H1 (cell line): Measurements from ENCODE around the gene WAC.

ENCODE experiments used
- EP300 ChIP-seq, 2 experiments: IDR thresholded peaks; 1 replicate in 1 of 2; 2 replicates in 1 of 2; pipeline ENCODE4 v1.6.1; 2011 to 2012; ENCODE audit warnings: low read depth in 2 of 2, low read length in 2 of 2, mild to moderate bottlenecking in 2 of 2, borderline replicate concordance in 1 of 2, inconsistent platforms in 1 of 2, moderate library complexity in 1 of 2
- JUN ChIP-seq: IDR thresholded peaks from 2 replicates; pipeline ENCODE4 v1.6.1; 2011; ENCODE audit warnings: low read depth, mild to moderate bottlenecking, improper control_type of control experiment, low read length
- JUND ChIP-seq: IDR thresholded peaks from 2 replicates; pipeline ENCODE4 v1.6.1; 2011; ENCODE audit warnings: mild to moderate bottlenecking, improper control_type of control experiment, low read length
- SIRT6 ChIP-seq: IDR thresholded peaks from one replicate; pipeline ENCODE4 v1.7.1; 2012; ENCODE audit warnings: low read length, inconsistent platforms
- ZNF274 ChIP-seq: IDR thresholded peaks from 2 replicates; pipeline ENCODE4 v1.7.0; 2012; ENCODE audit warnings: low read length, borderline replicate concordance; ENCODE audit errors: extremely low read depth
- TF ChIP-seq, protein P1 (sequence below), 3 experiments: IDR thresholded peaks; 1 replicate in 2 of 3; 2 replicates in 1 of 3; pipeline versions ENCODE4 v1.5.1 to v1.6.1; 2011; ENCODE audit warnings: low read length in 3 of 3, mild to moderate bottlenecking in 3 of 3, inconsistent platforms in 2 of 3, low read depth in 1 of 3, moderate library complexity in 1 of 3; ENCODE audit not compliant: insufficient read depth in 1 of 3; ENCODE audit errors: control extremely low read depth in 1 of 3
- TF ChIP-seq, protein P2 (sequence below): IDR thresholded peaks from 2 replicates; pipeline ENCODE4 v1.6.1; 2011; ENCODE audit warnings: low read length, improper control_type of control experiment
- TF ChIP-seq, protein P3 (sequence below): IDR thresholded peaks from 2 replicates; pipeline ENCODE4 v1.6.1; 2012; ENCODE audit warnings: inconsistent platforms

DNA sequence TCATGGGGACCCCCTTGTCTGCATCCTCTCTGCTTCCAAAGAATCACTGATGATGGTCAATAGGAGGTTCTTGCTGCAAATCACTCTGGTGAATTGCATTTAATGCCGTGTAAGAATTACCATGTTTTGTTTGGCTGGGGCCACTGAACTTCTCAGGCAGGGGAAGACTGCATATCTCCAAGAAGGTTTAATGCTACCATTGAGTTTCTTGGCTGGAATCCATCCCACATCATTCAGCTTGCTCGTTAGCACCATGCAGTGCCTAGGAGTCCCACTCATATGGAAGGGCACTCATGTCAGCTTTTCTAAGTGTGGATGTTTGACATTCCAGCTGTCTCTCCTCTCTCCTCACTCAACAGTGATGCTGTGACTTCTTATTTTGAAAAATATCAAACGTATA, 94.2 kb downstream of the WAC start:
- TF ChIP-seq, protein P1, sequence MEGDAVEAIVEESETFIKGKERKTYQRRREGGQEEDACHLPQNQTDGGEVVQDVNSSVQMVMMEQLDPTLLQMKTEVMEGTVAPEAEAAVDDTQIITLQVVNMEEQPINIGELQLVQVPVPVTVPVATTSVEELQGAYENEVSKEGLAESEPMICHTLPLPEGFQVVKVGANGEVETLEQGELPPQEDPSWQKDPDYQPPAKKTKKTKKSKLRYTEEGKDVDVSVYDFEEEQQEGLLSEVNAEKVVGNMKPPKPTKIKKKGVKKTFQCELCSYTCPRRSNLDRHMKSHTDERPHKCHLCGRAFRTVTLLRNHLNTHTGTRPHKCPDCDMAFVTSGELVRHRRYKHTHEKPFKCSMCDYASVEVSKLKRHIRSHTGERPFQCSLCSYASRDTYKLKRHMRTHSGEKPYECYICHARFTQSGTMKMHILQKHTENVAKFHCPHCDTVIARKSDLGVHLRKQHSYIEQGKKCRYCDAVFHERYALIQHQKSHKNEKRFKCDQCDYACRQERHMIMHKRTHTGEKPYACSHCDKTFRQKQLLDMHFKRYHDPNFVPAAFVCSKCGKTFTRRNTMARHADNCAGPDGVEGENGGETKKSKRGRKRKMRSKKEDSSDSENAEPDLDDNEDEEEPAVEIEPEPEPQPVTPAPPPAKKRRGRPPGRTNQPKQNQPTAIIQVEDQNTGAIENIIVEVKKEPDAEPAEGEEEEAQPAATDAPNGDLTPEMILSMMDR (IDR thresholded peaks at IDR 0.05; ENCODE audit: control extremely low read depth in 1 of 3, insufficient read depth in 1 of 3, low read depth in 1 of 3, low read length in 3 of 3), result no peak
- TF ChIP-seq ZNF274, result no peak
- TF ChIP-seq EP300 (IDR thresholded peaks at IDR 0.05; ENCODE audit: borderline replicate concordance in 1 of 2, low read depth in 2 of 2, low read length in 2 of 2), result no peak
- TF ChIP-seq SIRT6, result no peak
- TF ChIP-seq JUN, result no peak
- TF ChIP-seq JUND, result no peak
- TF ChIP-seq, protein P2, sequence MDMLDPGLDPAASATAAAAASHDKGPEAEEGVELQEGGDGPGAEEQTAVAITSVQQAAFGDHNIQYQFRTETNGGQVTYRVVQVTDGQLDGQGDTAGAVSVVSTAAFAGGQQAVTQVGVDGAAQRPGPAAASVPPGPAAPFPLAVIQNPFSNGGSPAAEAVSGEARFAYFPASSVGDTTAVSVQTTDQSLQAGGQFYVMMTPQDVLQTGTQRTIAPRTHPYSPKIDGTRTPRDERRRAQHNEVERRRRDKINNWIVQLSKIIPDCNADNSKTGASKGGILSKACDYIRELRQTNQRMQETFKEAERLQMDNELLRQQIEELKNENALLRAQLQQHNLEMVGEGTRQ, result no peak
- TF ChIP-seq, protein P3, sequence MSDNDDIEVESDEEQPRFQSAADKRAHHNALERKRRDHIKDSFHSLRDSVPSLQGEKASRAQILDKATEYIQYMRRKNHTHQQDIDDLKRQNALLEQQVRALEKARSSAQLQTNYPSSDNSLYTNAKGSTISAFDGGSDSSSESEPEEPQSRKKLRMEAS, result no peak
